ENCODE results near the gene SYDE2.

SYDE2 gene

DNA sequence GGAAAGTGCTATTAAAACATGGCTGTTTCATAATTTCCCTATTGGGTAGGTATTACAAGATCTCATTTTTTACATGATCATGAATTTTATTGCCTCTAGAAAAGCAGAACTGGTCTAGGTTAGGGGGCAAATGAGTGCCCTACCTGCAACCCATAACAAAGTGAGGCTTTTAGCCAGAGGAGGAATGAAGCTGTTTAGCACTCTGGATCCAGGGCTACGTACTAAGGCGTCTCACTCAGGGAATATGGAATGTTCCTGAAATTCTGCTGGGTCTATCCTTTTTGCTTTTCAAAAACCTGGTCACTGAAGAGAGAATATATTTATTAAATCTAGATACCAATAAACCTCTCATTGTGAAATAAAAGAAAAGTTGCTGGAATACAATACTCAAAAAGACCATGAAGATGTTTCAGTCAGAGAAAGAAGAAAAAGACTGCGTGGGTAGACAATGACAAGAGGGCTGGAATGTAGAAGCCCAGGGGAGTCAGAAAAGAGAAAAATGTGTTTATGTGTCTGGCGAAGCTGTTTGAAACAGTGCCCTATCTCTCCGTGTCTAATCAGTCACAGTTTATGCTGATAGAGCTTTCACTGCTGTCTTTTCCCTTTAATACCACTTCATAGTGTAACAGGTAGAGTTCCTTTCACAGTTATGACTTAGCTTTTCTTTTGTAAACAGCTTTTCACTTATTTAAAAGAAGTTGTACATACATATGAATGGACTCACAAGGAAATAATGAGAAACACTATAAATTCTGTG, 25.0 kb upstream of the SYDE2 start:
- TF ChIP-seq, protein P1, sequence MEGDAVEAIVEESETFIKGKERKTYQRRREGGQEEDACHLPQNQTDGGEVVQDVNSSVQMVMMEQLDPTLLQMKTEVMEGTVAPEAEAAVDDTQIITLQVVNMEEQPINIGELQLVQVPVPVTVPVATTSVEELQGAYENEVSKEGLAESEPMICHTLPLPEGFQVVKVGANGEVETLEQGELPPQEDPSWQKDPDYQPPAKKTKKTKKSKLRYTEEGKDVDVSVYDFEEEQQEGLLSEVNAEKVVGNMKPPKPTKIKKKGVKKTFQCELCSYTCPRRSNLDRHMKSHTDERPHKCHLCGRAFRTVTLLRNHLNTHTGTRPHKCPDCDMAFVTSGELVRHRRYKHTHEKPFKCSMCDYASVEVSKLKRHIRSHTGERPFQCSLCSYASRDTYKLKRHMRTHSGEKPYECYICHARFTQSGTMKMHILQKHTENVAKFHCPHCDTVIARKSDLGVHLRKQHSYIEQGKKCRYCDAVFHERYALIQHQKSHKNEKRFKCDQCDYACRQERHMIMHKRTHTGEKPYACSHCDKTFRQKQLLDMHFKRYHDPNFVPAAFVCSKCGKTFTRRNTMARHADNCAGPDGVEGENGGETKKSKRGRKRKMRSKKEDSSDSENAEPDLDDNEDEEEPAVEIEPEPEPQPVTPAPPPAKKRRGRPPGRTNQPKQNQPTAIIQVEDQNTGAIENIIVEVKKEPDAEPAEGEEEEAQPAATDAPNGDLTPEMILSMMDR (IDR thresholded peaks at IDR 0.05; ENCODE audit: extremely low read depth, insufficient read depth, missing control alignments), result no peak
- in situ Hi-C loops (cut with MboI; ENCODE audit: low pct_unique_long_range_greater_than_20kb, low sequenced_read_pairs, unreplicated experiment), result loop anchor here (25.0 kb wide), 1 partner anchor 114 kb away; no protein-coding TSS in a partner anchor
- DNase-seq (ENCODE audit: low spot score), result no peak

DNA sequence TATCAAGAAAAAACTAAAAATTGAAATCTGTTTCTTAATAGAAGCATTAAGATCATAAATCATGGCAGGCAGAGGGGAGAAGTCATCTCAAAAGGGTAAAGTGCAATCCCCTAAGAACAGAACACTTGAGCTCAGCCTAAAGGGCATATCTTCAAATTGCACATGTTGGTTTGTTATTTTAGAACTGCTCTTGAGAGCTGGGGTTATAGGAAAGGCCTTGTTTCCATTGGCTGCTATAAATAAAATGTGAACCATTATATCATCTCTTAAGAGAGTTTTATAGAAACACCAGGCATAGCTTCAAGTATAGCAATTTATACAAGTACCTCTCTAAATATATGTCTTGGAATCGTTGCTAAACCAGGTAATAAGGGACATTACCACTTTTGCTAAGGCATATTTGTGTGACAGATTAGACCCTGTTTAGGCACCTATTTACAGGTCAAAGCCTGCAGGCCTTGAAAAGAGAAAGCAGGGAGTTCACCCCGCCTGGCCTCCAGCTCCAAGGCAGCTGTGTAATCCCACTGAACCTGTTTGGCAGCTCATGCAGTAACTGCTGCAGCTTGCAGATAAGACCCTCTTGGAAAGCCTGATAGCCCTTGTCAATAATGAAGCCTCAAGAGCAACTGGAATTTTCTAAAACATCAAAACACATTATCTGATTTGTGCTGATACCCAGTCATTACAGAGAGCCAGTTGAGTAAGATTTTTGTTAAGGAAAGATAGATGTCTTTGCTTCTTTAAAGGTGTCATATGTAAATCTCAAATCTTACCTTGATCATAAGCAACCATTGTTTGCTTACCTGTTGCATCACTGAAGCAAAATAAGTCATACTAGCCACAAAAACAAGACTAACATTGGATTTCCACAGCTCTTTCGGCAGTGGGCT, 24.2 kb upstream of the SYDE2 start:
- TF ChIP-seq, protein P1 (IDR thresholded peaks at IDR 0.05; ENCODE audit: extremely low read depth, insufficient read depth, missing control alignments), result no peak
- DNase-seq (ENCODE audit: low spot score), result no peak
- in situ Hi-C loops (cut with MboI; ENCODE audit: low pct_unique_long_range_greater_than_20kb, low sequenced_read_pairs, unreplicated experiment), result loop anchor here (25.0 kb wide), 1 partner anchor 113 kb away; no protein-coding TSS in a partner anchor

DNA sequence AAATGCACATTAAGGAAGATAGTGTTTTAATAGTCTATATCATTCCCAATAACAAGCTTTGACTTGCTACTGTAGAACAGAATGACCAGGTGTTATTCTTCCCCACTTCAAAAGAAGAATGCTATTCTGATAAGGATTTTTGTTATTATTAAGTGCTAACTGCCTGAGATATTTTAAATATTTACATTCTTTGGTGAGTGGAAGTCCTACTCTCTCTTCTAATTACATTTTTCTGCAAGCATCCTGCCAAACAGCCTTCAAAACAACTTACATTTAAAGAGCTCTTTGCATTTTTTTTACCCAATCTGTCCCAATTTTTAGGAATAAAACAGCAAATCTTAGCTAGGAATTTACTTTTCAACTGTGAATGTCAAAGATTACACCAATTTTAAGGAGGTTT, 23.5 kb upstream of the SYDE2 start:
- TF ChIP-seq, protein P1 (IDR thresholded peaks at IDR 0.05; ENCODE audit: extremely low read depth, insufficient read depth, missing control alignments), result no peak
- no peak for DNase-seq (ENCODE audit: low spot score)
- in situ Hi-C loops (cut with MboI; ENCODE audit: low pct_unique_long_range_greater_than_20kb, low sequenced_read_pairs, unreplicated experiment), result no loop called here

DNA sequence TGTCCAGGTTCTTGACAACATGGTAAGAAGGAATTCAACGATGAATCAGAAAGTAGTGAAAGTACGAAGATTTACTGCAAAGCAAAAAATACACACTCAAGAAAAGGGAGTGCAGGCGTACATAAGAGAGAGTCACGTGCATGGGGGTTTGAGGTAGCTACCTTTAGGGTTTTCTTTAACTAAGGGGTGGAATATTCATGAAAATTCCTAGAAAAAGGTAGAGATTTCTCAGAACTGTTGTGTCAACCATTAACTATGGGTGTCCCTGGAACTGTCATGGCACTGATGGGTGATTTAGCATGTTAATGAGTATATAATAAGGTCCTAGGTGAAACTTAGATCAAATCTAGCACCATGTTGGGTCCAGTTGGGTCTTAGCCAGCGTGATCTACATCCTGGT, 22.5 kb upstream of the SYDE2 start:
- TF ChIP-seq, protein P1 (IDR thresholded peaks at IDR 0.05; ENCODE audit: extremely low read depth, insufficient read depth, missing control alignments), result no peak
- in situ Hi-C loops (cut with MboI; ENCODE audit: low pct_unique_long_range_greater_than_20kb, low sequenced_read_pairs, unreplicated experiment), result no loop called here
- DNase-seq (ENCODE audit: low spot score), result no peak

DNA sequence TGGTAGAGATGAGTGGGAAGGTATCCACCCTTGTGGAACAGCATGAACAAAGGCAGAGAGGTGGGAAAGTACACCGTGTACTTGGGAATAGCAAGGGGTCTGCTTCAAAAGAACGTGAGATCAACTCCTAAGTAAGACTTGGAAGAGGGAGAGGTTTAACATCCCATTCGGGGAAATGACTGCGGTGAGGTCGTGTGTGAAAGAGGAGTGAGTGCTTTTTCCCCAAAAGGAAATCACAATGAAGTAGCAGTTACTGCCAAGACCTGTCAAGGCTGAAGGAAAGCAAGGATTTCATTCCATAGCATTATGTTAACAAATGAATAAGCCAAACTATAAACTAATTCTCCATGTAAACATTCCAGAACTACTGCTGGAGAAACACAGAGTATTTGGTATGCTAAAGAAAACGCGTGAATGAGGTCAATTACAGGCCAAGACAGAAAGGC, 20.0 kb upstream of the SYDE2 start:
- in situ Hi-C loops (cut with MboI; ENCODE audit: low pct_unique_long_range_greater_than_20kb, low sequenced_read_pairs, unreplicated experiment), result no loop called here
- DNase-seq (ENCODE audit: low spot score), result no peak
- TF ChIP-seq, protein P1 (IDR thresholded peaks at IDR 0.05; ENCODE audit: extremely low read depth, insufficient read depth, missing control alignments), result no peak

DNA sequence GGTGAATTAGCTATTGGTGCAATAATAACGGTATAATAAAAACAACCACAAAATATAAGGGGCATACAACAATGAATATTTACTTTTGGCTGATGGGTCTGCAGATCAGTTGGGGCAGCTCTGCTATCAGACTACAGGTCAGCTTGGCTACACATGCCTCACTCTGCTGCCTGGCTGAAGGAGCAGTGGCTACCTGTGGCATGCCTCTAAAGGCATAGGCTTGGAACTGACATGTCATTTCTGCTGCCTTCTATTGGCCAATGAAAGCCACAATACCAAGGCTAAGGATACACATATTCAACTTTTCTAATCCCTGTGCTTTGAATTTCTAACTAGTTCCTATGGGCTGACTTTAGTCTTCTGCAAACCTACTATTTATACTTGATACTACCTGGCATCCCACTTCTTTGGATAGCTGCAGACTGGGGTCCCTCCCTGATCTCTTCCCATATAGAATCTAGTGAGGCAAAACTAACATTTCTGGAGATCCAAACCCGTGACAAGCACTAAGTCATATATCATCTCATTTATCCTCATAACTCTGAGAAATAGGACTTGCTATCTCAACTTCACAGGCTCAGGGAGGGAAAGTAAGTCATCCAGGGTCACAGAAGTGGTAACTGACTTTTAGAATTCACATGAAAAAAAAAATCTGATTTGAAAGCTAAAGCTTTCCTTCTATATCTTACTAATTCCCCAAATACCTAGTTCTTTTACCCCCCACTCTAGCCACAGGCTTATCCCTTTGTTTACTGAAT, 19.2 kb upstream of the SYDE2 start:
- no peak for DNase-seq (ENCODE audit: low spot score)
- TF ChIP-seq, protein P1 (IDR thresholded peaks at IDR 0.05; ENCODE audit: extremely low read depth, insufficient read depth, missing control alignments), result no peak
- in situ Hi-C loops (cut with MboI; ENCODE audit: low pct_unique_long_range_greater_than_20kb, low sequenced_read_pairs, unreplicated experiment), result no loop called here
